Motor neuron (in vitro differentiated cells): ENCODE measurements around the gene QARS1. TPM values are rescaled to one million over a fixed set of nuclear protein-coding genes. Genes with fewer than 3 reads are reported as not detected.

Source experiments
- ATAC-seq, 8 experiments: fragments of 200-7000 bp; cut with Tn5 transposase; replicated peaks in 6 of 8; 2 replicates each; pipeline ENCODE4 v1.8.0; 2021; ENCODE audit warnings: mild to moderate bottlenecking in 8 of 8, moderate library complexity in 8 of 8
- H3K27ac ChIP-seq, 2 donors: fragments of 250-450 bp; sonication (Bioruptor Pico); 2 replicates each; pipeline ENCODE4 v1.9.0; 2021; ENCODE audit warnings: antibody characterized with exemption in 2 of 2, mild to moderate bottlenecking in 2 of 2, moderate library complexity in 1 of 2
- H3K4me1 ChIP-seq, 2 donors: fragments of 250-450 bp; sonication (Bioruptor Pico); replicated peaks in 1 of 2; 2 replicates each; pipeline ENCODE4 v1.6.1; 2021; ENCODE audit warnings: antibody characterized with exemption in 2 of 2, mild to moderate bottlenecking in 2 of 2, moderate library complexity in 1 of 2
- H3K4me3 ChIP-seq, 5 donors: fragments of 250-450 bp; sonication (Bioruptor Pico); 2 replicates each; pipeline ENCODE4 v1.9.0; 2021; ENCODE audit warnings: antibody characterized with exemption in 5 of 5, mild to moderate bottlenecking in 5 of 5, moderate library complexity in 4 of 5
- WGBS, 10 experiments: fragments of 450-650 bp; shearing (Covaris generic); methylation state at CpG; one replicate each; pipeline ENCODE4 v1.0.0; 2022; 5-methylcytosine and 5-hydroxymethylcytosine counted together
- in situ Hi-C, 9 experiments: fragments of 400-800 bp; cut with MboI; loops; one replicate each; pipeline ENCODE4 v1.15.0; 2021; ENCODE audit warnings: low sequenced_read_pairs in 9 of 9, low pct_unique_long_range_greater_than_20kb in 2 of 9; ENCODE audit not compliant: unreplicated experiment in 9 of 9
- total RNA-seq, 8 experiments: library from RNA; unstranded; fragments of 300-600 nt; gene quantifications; 2 replicates each; pipeline versions ENCODE4 v1.2.3 to v1.2.4, GENCODE V29; 2022

QARS1 gene
- total RNA-seq, 8 experiments from 2014 or later, result 121 to 354 (median 195) TPM

GRCh38 chr3:49131040-49131439 lies 26.5 kb upstream of the QARS1 start:
- Histone ChIP-seq H3K4me3 (no peak overlapping the region), H3K27ac (no peak overlapping the region), H3K4me1 (peaks cover 0 to 11% of the 10 kb centered on the region in 2 donors)
- ATAC-seq, result no peak
- in situ Hi-C loops, result no loop called here
- 60 to 100% (median 93%) methylated on average over 1 to 7 of the region's 12 CpGs; no CpG with 5 or more reads in 3 of the 10 experiments for WGBS, 10 experiments

GRCh38 chr3:49124991-49125670 lies 20.6 kb upstream of the QARS1 start:
- Histone ChIP-seq H3K4me3 (no peak overlapping the region), H3K27ac (no peak overlapping the region), H3K4me1 (no peaks in the 10 kb centered on the region)
- in situ Hi-C loops, result no loop called here
- ATAC-seq, result no peak
- WGBS, 10 experiments, result 80 to 100% (median 92%) methylated on average over 1 to 6 of the region's 14 CpGs; no CpG with 5 or more reads in 7 of the 10 experiments

GRCh38 chr3:49124203-49124602 lies 19.6 kb upstream of the QARS1 start:
- Histone ChIP-seq H3K4me3 (no peak overlapping the region), H3K4me1 (peaks cover 6 to 7% of the 10 kb centered on the region in 2 donors), H3K27ac (no peak overlapping the region)
- in situ Hi-C loops, result no loop called here
- 62% methylated on average over 3 of the region's 7 CpGs; no CpG with 5 or more reads in 9 of the 10 experiments for WGBS, 10 experiments
- ATAC-seq, result no peak

- ATAC-seq, result no peak
- Histone ChIP-seq H3K4me3 (no peak overlapping the region), H3K27ac (no peak overlapping the region), H3K4me1 (peaks cover 9 to 12% of the 10 kb centered on the region in 2 donors)
- WGBS, 10 experiments, result 88 to 100% methylated on average over 4 to 9 of the region's 17 CpGs; no CpG with 5 or more reads in 8 of the 10 experiments
- in situ Hi-C loops, result no loop called here
Observed at GRCh38 chr3:49123687-49124086, 19.1 kb upstream of the QARS1 start.

GRCh38 chr3:49122886-49123545 lies 18.5 kb upstream of the QARS1 start:
- Histone ChIP-seq H3K4me3 (no peak overlapping the region), H3K4me1 (peaks cover 9 to 12% of the 10 kb centered on the region in 2 donors), H3K27ac (no peak overlapping the region)
- ATAC-seq, result no peak
- in situ Hi-C loops, result no loop called here
- WGBS, 10 experiments, result 60 to 100% (median 90%) methylated on average over 1 to 4 of the region's 17 CpGs; no CpG with 5 or more reads in 4 of the 10 experiments

GRCh38 chr3:49122451-49122850 lies 17.9 kb upstream of the QARS1 start:
- 74 to 100% (median 80%) methylated on average over 1 to 6 of the region's 7 CpGs; no CpG with 5 or more reads in 7 of the 10 experiments for WGBS, 10 experiments
- H3K4me3 ChIP-seq, result no peak overlapping the region
- H3K27ac ChIP-seq, result no peak overlapping the region
- peaks cover 9 to 12% of the 10 kb centered on the region in 2 donors for H3K4me1 ChIP-seq
- no peak for ATAC-seq
- in situ Hi-C loops, result no loop called here

- H3K27ac ChIP-seq, result no peak overlapping the region
- ATAC-seq, result no peak
- no peak overlapping the region for H3K4me3 ChIP-seq
- peaks cover 9 to 12% of the 10 kb centered on the region in 2 donors for H3K4me1 ChIP-seq
- in situ Hi-C loops, result no loop called here
- 96 to 100% methylated on average over 2 to 5 of the region's 12 CpGs; no CpG with 5 or more reads in 8 of the 10 experiments for WGBS, 10 experiments
Observed at GRCh38 chr3:49122022-49122421, 17.5 kb upstream of the QARS1 start.

GRCh38 chr3:49121132-49121736 lies 16.7 kb upstream of the QARS1 start:
- no peak for ATAC-seq
- Histone ChIP-seq H3K4me3 (peak overlapping the region; percentile 69 to 97 (median 86)), H3K4me1 (peaks cover 9 to 12% of the 10 kb centered on the region in 2 donors), H3K27ac (peak overlapping the region; percentile 93)
- 68 to 100% (median 85%) methylated on average over 1 to 11 of the region's 17 CpGs; no CpG with 5 or more reads in 5 of the 10 experiments for WGBS, 10 experiments
- in situ Hi-C loops, result no loop called here

GRCh38 chr3:49120438-49121131 lies 16.0 kb upstream of the QARS1 start, which contains the start of gene USP19:
TSS of gene USP19 (minus strand) at chr3:49120823. CDS start at chr3:49119145, 1,678 bp downstream.
- 0 to 2% (median 0%) methylated on average over 1 to 15 of the region's 70 CpGs; no CpG with 5 or more reads in 5 of the 10 experiments for WGBS, 10 experiments
- peaks cover 9 to 12% of the 10 kb centered on the region in 2 donors for H3K4me1 ChIP-seq
- ATAC-seq, result peak; percentile 93 to 98 (median 96)
- peak within 1 kb of the TSS; percentile 69 to 97 (median 86) for H3K4me3 ChIP-seq
- H3K27ac ChIP-seq, result peak within 1 kb of the TSS; percentile 93
- in situ Hi-C loops, result no loop called here

GRCh38 chr3:49120096-49120437 lies 15.5 kb upstream of the QARS1 start:
- in situ Hi-C loops, result no loop called here

GRCh38 chr3:49119439-49119838 lies 14.9 kb upstream of the QARS1 start:
- in situ Hi-C loops, result no loop called here
- H3K4me3 ChIP-seq, result peak overlapping the region; percentile 69 to 97 (median 86)
- WGBS, 10 experiments, result 0 to 93% (median 70%) methylated on average over 1 to 3 of the region's 3 CpGs; no CpG with 5 or more reads in 4 of the 10 experiments
- peak overlapping the region in 1 of 2 donors; percentile 93 for H3K27ac ChIP-seq
- H3K4me1 ChIP-seq, result peaks cover 9 to 12% of the 10 kb centered on the region in 2 donors
- peak in 2 of 8 experiments; percentile 3 to 6 for ATAC-seq

More at GRCh38 chr3:49120096-49120437, 15.5 kb upstream of the QARS1 start:
- Histone ChIP-seq H3K27ac (peak overlapping the region; percentile 93), H3K4me3 (peak overlapping the region; percentile 69 to 97 (median 86)), H3K4me1 (peaks cover 9 to 12% of the 10 kb centered on the region in 2 donors)
- ATAC-seq, result peak in 2 of 8 experiments; percentile 2 to 4
- 0 to 4% methylated on average over 2 to 5 of the region's 9 CpGs; no CpG with 5 or more reads in 8 of the 10 experiments for WGBS, 10 experiments

GRCh38 chr3:49119036-49119435 lies 14.5 kb upstream of the QARS1 start:
- Histone ChIP-seq H3K27ac (no peak overlapping the region), H3K4me3 (peak overlapping the region in 1 of 5 donors; percentile 87), H3K4me1 (peaks cover 9 to 12% of the 10 kb centered on the region in 2 donors)
- 51 to 100% (median 90%) methylated on average over 1 to 10 of the region's 10 CpGs; no CpG with 5 or more reads in 4 of the 10 experiments for WGBS, 10 experiments
- in situ Hi-C loops, result no loop called here
- no peak for ATAC-seq
